ENCODE data around the gene CPSF3.
"Not testable (repeated sequence)": the region's sequence is repeated elsewhere in the genome, so short reads cannot be mapped to it uniquely, and the experiment has no call there.

Gene CPSF3

DNA sequence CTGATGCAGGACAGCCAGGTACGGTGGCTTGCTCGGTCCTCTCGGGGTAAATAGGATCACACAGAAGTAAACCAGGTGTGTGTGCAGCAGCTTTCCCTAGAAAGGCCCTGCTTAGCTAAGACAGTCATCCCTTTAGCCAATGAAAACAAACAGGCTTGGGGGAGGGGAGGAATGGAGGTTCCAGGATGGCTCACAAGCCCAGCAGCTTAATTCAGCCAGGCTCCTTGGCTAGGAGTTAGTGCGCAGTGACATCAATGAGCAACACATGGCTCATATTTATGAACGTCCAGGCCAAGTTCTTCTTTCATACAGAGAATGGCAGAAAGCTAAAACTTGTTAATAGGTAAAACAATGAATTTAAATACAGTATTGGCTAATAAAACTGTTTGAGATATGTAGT, 61.1 kb downstream of the CPSF3 start:
- H3K27ac Mint-ChIP-seq: no peak overlapping the region
- no peak for ATAC-seq
- peaks cover 56% of the 10 kb centered on the region for H3K36me3 Mint-ChIP-seq (ENCODE audit: low read depth)
- no peak overlapping the region for H3K4me3 Mint-ChIP-seq
- no peaks in the 10 kb centered on the region for H3K9me3 Mint-ChIP-seq
- no peak for DNase-seq
- peaks cover 24% of the 10 kb centered on the region for H3K4me1 Mint-ChIP-seq
- no peaks in the 10 kb centered on the region for H3K27me3 Mint-ChIP-seq

DNA sequence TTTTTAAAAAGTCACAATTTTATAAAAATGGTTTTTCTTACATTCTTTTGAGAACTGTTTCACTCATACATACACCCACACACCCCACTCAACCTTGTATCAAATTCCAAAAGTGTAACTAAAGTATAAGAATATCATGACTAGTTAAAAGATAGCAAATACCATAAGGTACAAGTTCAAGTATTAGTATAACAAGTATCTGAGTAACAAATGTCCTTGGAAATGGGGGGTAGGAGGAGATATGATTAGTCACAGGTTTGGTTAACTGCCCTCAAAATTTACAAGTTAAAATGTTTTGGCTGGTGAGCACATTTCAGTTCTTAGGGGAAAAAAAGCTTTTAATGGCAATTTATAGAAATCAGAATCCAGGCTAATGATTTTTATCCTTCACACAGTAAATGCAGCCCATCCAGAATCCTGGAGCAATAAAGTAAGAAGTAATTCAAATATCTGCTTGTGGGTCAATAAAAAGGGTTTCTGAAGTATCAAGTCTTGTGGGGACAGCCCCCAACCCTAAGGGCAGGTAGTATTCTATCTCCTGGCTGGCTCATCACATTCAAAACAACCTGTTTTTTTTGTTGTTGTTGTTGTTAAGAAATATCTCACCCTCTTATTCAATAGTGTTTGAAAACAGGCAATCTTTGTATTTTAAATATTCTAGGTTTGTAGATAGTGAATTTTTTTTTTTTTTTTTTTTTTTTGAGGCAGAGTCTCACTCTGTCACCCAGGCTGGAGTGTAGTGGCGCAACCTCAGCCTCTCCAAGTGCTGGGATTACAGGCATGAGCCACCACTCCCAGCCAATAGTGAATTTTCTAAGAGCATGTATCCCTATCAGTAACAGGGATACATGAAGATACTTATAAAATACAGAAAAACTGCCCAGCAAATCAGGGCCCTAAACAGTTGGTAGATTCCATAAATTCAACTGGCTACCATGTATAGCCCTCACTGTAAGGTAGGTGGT, 65.4 kb downstream of the CPSF3 start:
- Mint-ChIP-seq H3K27ac (peak overlapping the region; percentile 68), H3K36me3 (ENCODE audit: low read depth) (peaks cover 70% of the 10 kb centered on the region), H3K9me3 (no peaks in the 10 kb centered on the region), H3K27me3 (no peaks in the 10 kb centered on the region), H3K4me1 (peaks cover 27% of the 10 kb centered on the region), H3K4me3 (no peak overlapping the region)
- peak; percentile 75 for ATAC-seq
- DNase-seq: no peak

DNA sequence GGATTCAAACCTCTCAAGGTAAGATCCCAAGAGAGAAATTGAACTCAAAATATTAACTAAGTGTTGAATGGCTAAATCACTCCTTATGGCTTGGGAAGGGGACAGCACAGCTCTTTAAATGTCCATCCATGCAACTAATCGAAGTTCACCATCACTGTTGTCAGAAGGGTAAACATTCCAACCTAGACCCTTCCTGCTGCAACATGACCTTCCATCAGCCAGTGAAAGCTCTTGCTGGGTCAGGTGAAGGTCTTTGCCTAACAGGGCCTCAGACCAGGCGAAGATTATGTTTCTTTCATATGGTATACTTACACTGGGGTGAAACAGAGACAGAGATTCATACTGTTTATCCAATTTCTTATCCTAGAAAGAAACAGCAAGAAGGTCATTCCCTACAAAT, 67.3 kb downstream of the CPSF3 start:
- peak overlapping the region; percentile 27 for H3K27ac Mint-ChIP-seq
- peaks cover 63% of the 10 kb centered on the region for H3K36me3 Mint-ChIP-seq (ENCODE audit: low read depth)
- no peak for ATAC-seq
- H3K27me3 Mint-ChIP-seq: no peaks in the 10 kb centered on the region
- H3K4me1 Mint-ChIP-seq: peaks cover 33% of the 10 kb centered on the region
- H3K4me3 Mint-ChIP-seq: no peak overlapping the region
- H3K9me3 Mint-ChIP-seq: no peaks in the 10 kb centered on the region
- no peak for DNase-seq

DNA sequence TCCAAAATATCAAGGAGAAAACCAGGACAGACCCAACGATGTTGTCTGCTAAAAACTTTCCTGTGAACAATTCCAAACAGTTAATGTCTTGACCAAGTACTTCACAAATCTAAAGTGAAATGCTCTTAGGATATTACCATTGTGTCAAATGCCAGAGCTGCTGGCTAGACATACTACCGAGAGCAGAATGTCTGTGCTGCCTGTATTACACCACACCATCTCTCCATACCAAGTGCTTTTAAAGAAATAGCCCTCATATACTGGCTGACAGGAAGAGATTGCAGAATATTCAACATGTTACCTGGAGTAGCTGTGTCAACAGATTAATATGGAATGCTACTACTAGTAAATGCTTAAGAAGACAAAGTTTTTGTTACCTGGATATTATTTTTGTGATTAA, 69.5 kb downstream of the CPSF3 start:
- H3K9me3 Mint-ChIP-seq: no peaks in the 10 kb centered on the region
- no peaks in the 10 kb centered on the region for H3K27me3 Mint-ChIP-seq
- H3K36me3 Mint-ChIP-seq (ENCODE audit: low read depth): peaks cover 61% of the 10 kb centered on the region
- no peak overlapping the region for H3K4me3 Mint-ChIP-seq
- DNase-seq (no peak), ATAC-seq (no peak)
- peaks cover 38% of the 10 kb centered on the region for H3K4me1 Mint-ChIP-seq
- no peak overlapping the region for H3K27ac Mint-ChIP-seq

DNA sequence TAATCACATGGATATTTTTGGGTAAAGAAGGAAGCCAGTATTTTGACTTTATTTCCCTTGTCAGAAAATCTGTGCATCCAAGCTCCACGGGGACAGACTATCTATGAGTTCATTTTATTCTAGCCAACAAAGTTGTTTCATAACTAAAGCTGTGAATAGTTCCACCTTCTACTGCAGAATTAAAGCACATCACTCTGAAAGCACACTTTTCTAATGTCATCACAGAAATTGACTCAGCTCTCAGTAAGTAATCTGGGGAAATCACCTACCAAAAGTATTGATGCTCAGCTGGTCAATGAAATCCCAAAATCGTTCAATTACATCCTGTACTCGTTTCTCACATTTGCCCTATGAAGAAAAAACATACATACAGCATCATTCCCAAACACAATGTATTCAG, 70.0 kb downstream of the CPSF3 start:
- Mint-ChIP-seq H3K27ac (no peak overlapping the region), H3K4me3 (no peak overlapping the region), H3K4me1 (peaks cover 36% of the 10 kb centered on the region), H3K27me3 (no peaks in the 10 kb centered on the region), H3K9me3 (no peaks in the 10 kb centered on the region), H3K36me3 (ENCODE audit: low read depth) (peaks cover 60% of the 10 kb centered on the region)
- no peak for DNase-seq
- no peak for ATAC-seq

DNA sequence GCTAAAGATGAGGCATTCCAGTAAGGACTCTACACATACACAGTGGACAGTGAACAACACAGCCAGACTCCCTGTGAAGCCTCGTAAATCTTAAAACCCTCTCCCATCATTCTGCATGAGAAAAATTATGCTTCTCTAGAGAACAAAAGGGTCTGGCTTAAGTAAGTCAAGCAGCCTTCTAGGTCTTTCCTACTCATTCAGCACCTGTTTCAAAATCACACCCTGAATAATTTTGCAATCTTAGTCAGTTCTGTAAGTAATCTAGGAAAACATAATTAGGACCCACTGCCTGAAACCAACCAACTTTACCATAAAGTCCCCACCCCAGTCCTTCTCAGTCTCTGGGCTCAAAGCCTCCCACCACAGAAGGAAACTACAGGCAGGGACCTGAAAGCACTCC, 70.6 kb downstream of the CPSF3 start:
- ATAC-seq (peak; percentile 31), DNase-seq (no peak)
- no peak overlapping the region for H3K4me3 Mint-ChIP-seq
- H3K27ac Mint-ChIP-seq: peak overlapping the region; percentile 1
- peaks cover 29% of the 10 kb centered on the region for H3K4me1 Mint-ChIP-seq
- no peaks in the 10 kb centered on the region for H3K9me3 Mint-ChIP-seq
- no peaks in the 10 kb centered on the region for H3K27me3 Mint-ChIP-seq
- H3K36me3 Mint-ChIP-seq (ENCODE audit: low read depth): peaks cover 57% of the 10 kb centered on the region

DNA sequence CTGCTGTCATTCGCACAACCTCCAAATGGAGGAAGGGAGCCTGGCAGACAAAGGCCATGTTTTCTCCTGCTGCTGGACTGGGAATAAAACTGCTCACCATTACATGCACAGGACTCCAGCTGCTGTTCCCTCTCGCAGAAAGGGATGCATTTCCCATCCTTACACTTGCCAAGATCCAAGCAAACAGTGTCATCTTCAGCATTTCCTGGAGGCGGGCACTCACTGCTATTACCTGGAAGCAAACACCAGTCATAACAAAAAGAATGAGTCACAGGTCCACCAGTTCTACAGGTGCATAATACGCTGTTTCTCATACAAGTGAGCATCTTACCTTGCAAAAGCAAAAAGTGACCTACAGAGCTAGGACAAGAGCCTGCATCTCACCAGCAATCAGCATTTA, 73.6 kb downstream of the CPSF3 start:
- ATAC-seq: peak; percentile 20
- no peak for DNase-seq
- Mint-ChIP-seq H3K27ac (peak overlapping the region; percentile 4), H3K4me1 (peaks cover 23% of the 10 kb centered on the region), H3K9me3 (no peaks in the 10 kb centered on the region), H3K27me3 (no peaks in the 10 kb centered on the region), H3K36me3 (ENCODE audit: low read depth) (peaks cover 40% of the 10 kb centered on the region), H3K4me3 (no peak overlapping the region)

DNA sequence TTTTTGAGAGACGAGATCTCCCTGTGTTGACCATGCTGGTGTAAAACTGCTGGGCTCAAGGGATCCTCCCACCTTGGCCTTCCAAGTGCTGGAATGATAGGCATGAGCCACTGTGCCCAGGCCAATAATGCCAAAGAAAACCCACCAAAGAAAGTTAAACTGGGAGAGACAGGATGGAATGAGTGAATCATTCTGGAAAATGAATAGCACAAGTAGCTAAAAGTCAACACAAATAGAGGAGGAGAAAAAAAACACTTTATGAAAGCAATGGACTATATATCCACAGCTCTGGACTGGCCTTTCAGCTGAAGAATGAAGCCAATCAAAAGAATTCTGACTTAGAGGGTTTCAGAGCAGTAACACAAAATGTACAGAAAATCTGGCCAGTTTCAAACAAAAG, 74.8 kb downstream of the CPSF3 start:
- no peak overlapping the region for H3K27ac Mint-ChIP-seq
- no peak for DNase-seq
- peaks cover 32% of the 10 kb centered on the region for H3K36me3 Mint-ChIP-seq (ENCODE audit: low read depth)

DNA sequence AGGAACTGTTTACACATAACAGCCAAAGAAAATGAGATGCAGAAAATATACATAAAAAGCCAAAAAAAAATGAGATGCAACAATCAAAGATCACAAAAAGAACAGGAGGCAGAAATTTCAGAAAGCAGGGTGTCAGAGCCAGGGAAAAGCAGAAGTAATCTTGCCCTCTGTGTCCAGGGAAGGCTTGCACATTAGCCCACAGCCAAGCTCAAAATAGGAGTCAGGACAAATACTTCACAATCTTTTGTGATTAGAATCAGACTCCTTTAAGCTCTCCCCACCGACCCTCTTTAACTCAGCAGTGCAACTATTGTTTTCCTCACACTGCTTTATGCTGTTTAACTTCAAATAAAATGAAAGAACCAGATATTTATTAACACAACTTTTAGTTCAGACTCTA, 85.5 kb downstream of the CPSF3 start:
- H3K9me3 Mint-ChIP-seq: no peaks in the 10 kb centered on the region
- H3K4me3 Mint-ChIP-seq: no peak overlapping the region
- H3K4me1 Mint-ChIP-seq: no peaks in the 10 kb centered on the region
- ATAC-seq: no peak
- H3K36me3 Mint-ChIP-seq (ENCODE audit: low read depth): peaks cover 35% of the 10 kb centered on the region
- DNase-seq: no peak
- H3K27me3 Mint-ChIP-seq: no peaks in the 10 kb centered on the region
- no peak overlapping the region for H3K27ac Mint-ChIP-seq

More for the DNA sequence above, 74.8 kb downstream of the CPSF3 start:
- Mint-ChIP-seq H3K4me3 (no peak overlapping the region), H3K27me3 (no peaks in the 10 kb centered on the region), H3K4me1 (peaks cover 19% of the 10 kb centered on the region), H3K9me3 (no peaks in the 10 kb centered on the region)
- no peak for ATAC-seq

DNA sequence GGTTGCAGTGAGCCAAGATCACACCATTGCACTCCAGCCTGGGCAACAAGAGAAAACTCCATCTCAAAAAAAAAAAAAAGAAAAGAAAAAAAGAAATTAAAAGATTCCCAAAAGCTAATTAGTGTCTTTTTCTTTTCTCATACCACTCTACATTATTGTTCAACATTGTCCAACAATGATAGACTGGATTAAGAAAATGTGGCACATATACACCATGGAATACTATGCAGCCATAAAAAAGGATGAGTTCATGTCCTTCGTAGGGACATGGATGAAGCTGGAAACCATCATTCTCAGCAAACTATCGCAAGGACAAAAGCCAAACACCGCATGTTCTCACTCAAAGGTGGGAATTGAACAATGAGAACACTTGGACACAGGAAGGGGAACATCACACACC, 90.5 kb downstream of the CPSF3 start:
- H3K4me1 Mint-ChIP-seq, H3K4me3 Mint-ChIP-seq, DNase-seq, H3K27me3 Mint-ChIP-seq, H3K27ac Mint-ChIP-seq, ATAC-seq, H3K9me3 Mint-ChIP-seq: not testable (repeated sequence)
- H3K36me3 Mint-ChIP-seq (ENCODE audit: low read depth): peaks cover 32% of the 10 kb centered on the region

DNA sequence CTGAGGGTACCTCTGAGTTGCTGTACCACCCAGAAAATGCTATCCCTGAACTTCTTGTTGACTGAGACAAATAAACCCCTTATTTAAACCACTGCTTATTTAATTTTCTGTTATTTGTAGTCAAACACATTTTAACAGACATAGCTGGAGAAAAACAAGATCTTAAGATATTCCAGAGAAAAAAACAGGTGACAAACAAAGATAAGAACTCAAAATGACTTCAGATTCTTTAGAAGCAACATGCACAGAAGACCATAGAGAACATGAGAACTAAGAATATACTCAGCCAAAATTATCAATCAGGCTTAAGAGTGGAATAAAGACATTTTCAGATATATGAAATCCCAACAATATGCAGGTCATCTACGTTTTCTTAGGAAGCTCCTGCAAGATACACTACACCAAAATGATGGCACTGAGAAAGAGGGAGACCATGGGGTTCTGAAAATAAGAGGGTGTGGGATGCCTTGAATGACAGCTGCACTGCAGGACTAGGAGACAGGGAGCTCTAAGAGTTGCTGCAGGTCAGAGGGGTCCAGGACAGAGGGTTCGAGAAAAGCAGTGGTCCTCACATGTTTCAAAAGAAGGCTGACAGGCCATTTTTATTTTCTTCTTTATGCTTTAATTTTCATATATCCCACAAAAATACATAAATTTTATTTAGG, 93.8 kb downstream of the CPSF3 start:
- no peak for ATAC-seq
- Mint-ChIP-seq H3K9me3 (no peaks in the 10 kb centered on the region), H3K27ac (no peak overlapping the region), H3K36me3 (ENCODE audit: low read depth) (peaks cover 45% of the 10 kb centered on the region), H3K4me1 (no peaks in the 10 kb centered on the region), H3K4me3 (no peak overlapping the region), H3K27me3 (no peaks in the 10 kb centered on the region)
- DNase-seq: no peak

DNA sequence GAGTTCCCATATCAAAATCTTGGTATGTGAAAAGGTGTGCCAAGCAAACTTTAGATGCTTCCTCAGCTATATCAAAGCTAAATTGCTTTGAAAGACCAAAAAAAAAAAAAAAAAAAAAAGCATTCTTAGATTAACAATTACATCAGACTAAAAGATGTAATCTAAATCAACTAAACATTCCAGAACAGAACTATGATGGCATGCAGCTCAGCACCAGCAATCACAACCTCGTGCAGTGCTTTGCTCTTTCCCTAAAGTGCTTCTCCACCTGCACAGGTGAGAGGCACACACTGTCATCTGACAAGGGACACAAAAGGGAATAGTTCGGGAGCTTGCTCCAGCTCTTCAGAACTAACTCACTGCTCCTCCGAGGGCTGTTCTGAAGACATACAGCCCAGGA, 94.7 kb downstream of the CPSF3 start:
- Mint-ChIP-seq H3K4me3 (no peak overlapping the region), H3K4me1 (no peaks in the 10 kb centered on the region), H3K27me3 (no peaks in the 10 kb centered on the region), H3K9me3 (no peaks in the 10 kb centered on the region), H3K27ac (no peak overlapping the region), H3K36me3 (ENCODE audit: low read depth) (peaks cover 45% of the 10 kb centered on the region)
- no peak for DNase-seq
- ATAC-seq: no peak

DNA sequence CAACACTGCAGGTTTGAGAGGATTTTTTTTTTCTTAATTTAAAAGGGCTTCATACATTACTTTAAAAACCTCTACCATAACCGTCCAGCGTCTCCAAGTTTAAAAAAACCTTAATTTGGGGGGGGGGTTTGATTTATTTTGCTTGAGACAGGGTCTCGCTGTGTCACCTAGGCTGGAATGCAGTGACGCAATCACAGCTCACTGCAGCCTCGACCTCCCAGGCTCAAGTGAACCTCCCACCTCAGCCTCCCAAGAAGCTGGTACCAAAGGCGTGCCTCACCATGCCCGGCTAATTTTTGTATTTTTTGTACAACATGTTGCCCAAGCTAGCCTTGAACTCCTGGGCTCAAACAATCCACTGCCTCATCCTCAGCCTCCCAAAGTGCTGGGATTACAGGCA, 95.3 kb downstream of the CPSF3 start:
- Mint-ChIP-seq H3K36me3 (ENCODE audit: low read depth) (peaks cover 43% of the 10 kb centered on the region), H3K27ac (no peak overlapping the region), H3K9me3 (no peaks in the 10 kb centered on the region), H3K4me1 (no peaks in the 10 kb centered on the region), H3K27me3 (no peaks in the 10 kb centered on the region), H3K4me3 (no peak overlapping the region)
- no peak for ATAC-seq
- DNase-seq: no peak

DNA sequence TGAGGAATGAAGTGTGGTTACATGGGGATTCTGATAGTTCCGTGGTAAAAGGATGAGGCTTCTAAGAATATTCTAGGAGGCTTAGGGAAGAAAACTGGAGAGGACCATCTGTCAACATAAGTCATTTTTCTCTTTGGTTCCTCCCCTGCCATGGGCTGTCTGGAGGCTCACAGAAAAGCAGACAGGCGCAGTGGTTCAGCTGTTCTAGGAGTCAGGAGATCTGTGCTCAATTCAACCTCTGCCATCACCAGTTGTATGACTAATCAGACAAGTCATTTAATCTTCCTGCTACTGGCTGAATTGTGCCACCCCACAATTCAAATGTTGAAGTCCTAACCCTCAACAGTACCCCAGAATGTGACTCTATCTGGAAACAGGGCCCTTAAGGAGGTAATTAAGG, 95.8 kb downstream of the CPSF3 start:
- H3K9me3 Mint-ChIP-seq: no peaks in the 10 kb centered on the region
- ATAC-seq: peak; percentile 24
- H3K4me1 Mint-ChIP-seq: no peaks in the 10 kb centered on the region
- H3K27me3 Mint-ChIP-seq: no peaks in the 10 kb centered on the region
- DNase-seq: no peak
- peaks cover 43% of the 10 kb centered on the region for H3K36me3 Mint-ChIP-seq (ENCODE audit: low read depth)
- no peak overlapping the region for H3K27ac Mint-ChIP-seq
- H3K4me3 Mint-ChIP-seq: no peak overlapping the region
